Ovary (tissue), 9 donors: Measurements from ENCODE around the gene DOK3. TPM values are rescaled to one million over a fixed set of nuclear protein-coding genes. Genes with fewer than 3 reads are reported as not detected.

Experiments
- DNase-seq, 5 donors: peaks; one replicate each; pipeline ENCODE4 v3.0.0-alpha.2; 2019 to 2020
- H3K27ac ChIP-seq, 2 donors: fragments of 200-600 bp; one replicate each; pipeline versions ENCODE4 v1.5.1 to v1.8.0; 2019 to 2022
- H3K27me3 ChIP-seq: fragments of 200-600 bp; one replicate; pipeline ENCODE4 v1.8.0; 2022
- H3K36me3 ChIP-seq: fragments of 200-600 bp; sonication (generic); one replicate; pipeline ENCODE4 v1.5.1; 2019
- H3K4me1 ChIP-seq: one replicate; pipeline ENCODE4 v1.8.1; 2013; ENCODE audit warnings: mild to moderate bottlenecking, moderate library complexity; ENCODE audit not compliant: insufficient read depth
- H3K4me3 ChIP-seq: fragments of 200-600 bp; sonication (generic); one replicate; pipeline ENCODE4 v1.5.1; 2017
- H3K9me3 ChIP-seq, 2 donors: fragments of 200-600 bp in 1 of 2; sonication (generic) in 1 of 2; one replicate each; pipeline versions ENCODE4 v1.5.1 to v1.8.1; 2013 to 2019; ENCODE audit warnings: mild to moderate bottlenecking in 1 of 2, moderate library complexity in 1 of 2
- CTCF ChIP-seq, 3 donors: fragments of 450-650 bp in 2 of 3; fragments of 200-600 bp in 1 of 3; IDR thresholded peaks; one replicate each; pipeline versions ENCODE4 v1.5.1 to v1.8.0; 2016 to 2022; ENCODE audit warnings: antibody characterized with exemption in 3 of 3, mild to moderate bottlenecking in 1 of 3
- EP300 ChIP-seq: sonication (generic); formaldehyde crosslinking; IDR thresholded peaks from one replicate; pipeline ENCODE4 v1.6.1; 2017; ENCODE audit warnings: antibody characterized with exemption
- POLR2A ChIP-seq: fragments of 450-650 bp; IDR thresholded peaks from one replicate; pipeline ENCODE4 v1.6.1; 2017; ENCODE audit warnings: antibody characterized with exemption, mild to moderate bottlenecking, moderate library complexity
- WGBS, 3 donors: extraction: QIAGEN DNeasy Blood & Tissue Kit in 1 of 3; methylation state at CpG; one replicate each; pipeline versions ENCODE4 v1.1.5 to v1.1.7; 2013 to 2017; 5-methylcytosine and 5-hydroxymethylcytosine counted together
- intact Hi-C, 4 donors: fragments of 100-400 bp; cut with DNase I; formaldehyde crosslinking; loops; one replicate each; pipeline versions ENCODE4 v1.11.0 to v1.15.1; 2022 to 2023
- polyA plus RNA-seq, 2 donors: library from polyadenylated mRNA; stranded (reverse); fragments of 200-250 nt in 1 of 2; fragments of 350-450 nt in 1 of 2; fragmentation: Illumina TruSeq in 1 of 2; extraction: RNeasy Lipid Tissue Mini Kit (QIAGEN cat#74804) in 1 of 2; gene quantifications; one replicate each; pipeline ENCODE4 v1.2.3, GENCODE V29; 2013 to 2014
- total RNA-seq, 7 donors: library from RNA; depleted of rRNA in 2 of 7; stranded (reverse); fragments of >200 nt in 2 of 7; fragmentation: NEBNext Ultra II Directional in 3 of 7; extraction: Animal tissue kit (Norgen Biotek cat#: 25700) in 3 of 7; gene quantifications; one replicate each; pipeline versions ENCODE4 v1.1.0 to v1.2.4, GENCODE V29; 2016 to 2023
- donor health status: DM: no; HTN: no; CAD: no; lungs with moderate emphysema.
- donor health status: DM: no; HTN: no; CAD: no.
- donor health status: Bipolar disorder and iron deficiency.
- donor health status: DM: yes; HTN: yes; CAD: no.
- donor health status: DM: no; HTN: no; CAD: no.
- donor health status: DM: yes; HTN: yes; CAD: no.

DOK3 gene
- total and polyA plus RNA-seq, 9 donors: 1.3 to 7.2 (median 2.5) TPM

GRCh38 chr5:177531209-177531940 is 21.7 kb upstream of the DOK3 start:
- no peak overlapping the region for H3K4me3 ChIP-seq
- WGBS, 3 donors: 84 to 88% (median 88%) methylated on average over 27 of the region's 27 CpGs
- no peaks in the 10 kb centered on the region for H3K9me3 ChIP-seq
- H3K27ac ChIP-seq: no peak overlapping the region
- intact Hi-C loops: no loop called here
- no peak for TF ChIP-seq POLR2A
- no peak for TF ChIP-seq EP300
- TF ChIP-seq CTCF (IDR thresholded peaks at IDR 0.05): no peak
- H3K36me3 ChIP-seq: no peaks in the 10 kb centered on the region
- no peaks in the 10 kb centered on the region for H3K27me3 ChIP-seq
- peak in 2 of 5 donors; percentile 19 to 26 for DNase-seq
- H3K4me1 ChIP-seq: no peaks in the 10 kb centered on the region

- no peak for TF ChIP-seq EP300
- no peak for TF ChIP-seq CTCF (IDR thresholded peaks at IDR 0.05)
- Histone ChIP-seq H3K4me3 (no peak overlapping the region), H3K4me1 (no peaks in the 10 kb centered on the region), H3K27ac (no peak overlapping the region), H3K27me3 (no peaks in the 10 kb centered on the region), H3K9me3 (no peaks in the 10 kb centered on the region), H3K36me3 (no peaks in the 10 kb centered on the region)
- peak in 2 of 5 donors; percentile 2 to 16 for DNase-seq
- 61 to 75% (median 67%) methylated on average over 3 of the region's 3 CpGs for WGBS, 3 donors
- intact Hi-C loops: no loop called here
Measured at GRCh38 chr5:177530638-177531037, 21.0 kb upstream of the DOK3 start.

GRCh38 chr5:177529247-177530203 is 19.9 kb upstream of the DOK3 start:
- no peaks in the 10 kb centered on the region for H3K36me3 ChIP-seq
- peak in 2 of 5 donors; percentile 3 to 17 for DNase-seq
- intact Hi-C loops: no loop called here

More at GRCh38 chr5:177529247-177530203, 19.9 kb upstream of the DOK3 start:
- no peaks in the 10 kb centered on the region for H3K27me3 ChIP-seq
- no peaks in the 10 kb centered on the region for H3K9me3 ChIP-seq
- WGBS, 3 donors: 68 to 72% (median 71%) methylated on average over 12 of the region's 12 CpGs
- H3K27ac ChIP-seq: no peak overlapping the region
- H3K4me3 ChIP-seq: no peak overlapping the region
- no peaks in the 10 kb centered on the region for H3K4me1 ChIP-seq
- TF ChIP-seq EP300 (no peak), CTCF (IDR thresholded peaks at IDR 0.05) (no peak), POLR2A (no peak)
